ENCODE results near the gene MORN1.

The MORN1 gene

DNA sequence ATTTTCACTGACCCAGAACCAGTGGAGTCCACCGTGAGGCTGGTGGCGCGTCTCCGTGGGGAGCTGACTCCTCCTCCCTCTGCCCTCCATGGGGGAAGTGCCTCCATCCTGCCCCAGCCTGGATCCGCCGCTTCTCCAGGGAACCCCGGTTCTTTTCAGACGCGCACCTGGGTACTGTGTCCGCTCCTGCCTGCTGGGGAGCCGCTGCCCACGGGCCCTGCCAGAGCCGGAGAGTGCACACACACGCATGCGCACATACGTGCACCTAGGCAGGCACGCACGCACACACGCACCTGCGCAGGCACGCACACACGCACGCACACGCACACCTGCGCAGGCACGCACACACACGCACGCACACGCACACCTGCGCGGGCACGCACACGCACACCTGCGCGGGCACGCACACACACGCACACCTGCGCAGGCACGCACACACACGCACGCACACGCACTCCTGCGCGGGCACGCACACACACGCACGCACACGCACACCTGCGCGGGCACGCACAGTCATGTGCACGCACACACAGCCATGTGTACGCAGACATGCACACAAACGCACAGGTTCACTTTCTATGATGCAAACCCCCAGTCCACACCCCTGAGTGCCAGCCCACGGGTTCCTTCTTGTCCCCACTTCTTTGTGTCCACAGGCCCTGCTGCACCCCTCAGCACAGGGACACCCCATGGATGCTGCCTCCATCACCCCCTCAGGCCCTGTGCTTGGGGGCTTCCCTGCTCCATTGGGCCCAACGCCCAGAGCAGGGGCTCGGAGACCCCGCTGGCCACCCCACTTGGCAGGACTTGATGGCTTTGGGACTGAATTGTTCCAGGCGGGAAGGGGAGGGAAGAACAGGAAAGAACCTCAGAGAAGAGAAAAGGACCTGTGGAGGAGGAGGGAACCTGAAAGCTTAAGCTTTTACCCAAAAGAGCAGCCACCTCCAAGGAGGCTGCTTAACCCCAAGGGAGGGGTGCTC is 42.7 kb downstream of the MORN1 start:
- DNase-seq = no peak

DNA sequence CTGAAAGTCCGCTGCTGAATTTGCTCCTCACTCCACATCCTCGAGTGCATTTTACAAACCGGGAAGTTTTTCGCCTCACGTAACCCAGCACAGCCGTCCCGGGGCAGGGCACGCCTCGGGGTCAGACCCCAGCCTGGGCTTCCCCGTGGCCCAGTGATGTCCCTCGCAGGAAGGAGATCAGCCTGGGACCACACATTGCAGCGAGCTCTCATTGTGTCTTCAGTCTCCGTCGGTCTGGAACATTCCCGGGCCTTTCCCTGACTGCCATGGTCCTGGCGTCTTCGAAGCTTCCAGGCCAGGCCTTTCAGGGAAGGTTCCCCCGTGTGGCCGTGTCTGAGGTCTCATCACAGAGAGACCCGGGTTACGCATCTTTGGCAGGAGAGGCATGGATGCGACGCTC is 43.5 kb downstream of the MORN1 start:
- DNase-seq = no peak

DNA sequence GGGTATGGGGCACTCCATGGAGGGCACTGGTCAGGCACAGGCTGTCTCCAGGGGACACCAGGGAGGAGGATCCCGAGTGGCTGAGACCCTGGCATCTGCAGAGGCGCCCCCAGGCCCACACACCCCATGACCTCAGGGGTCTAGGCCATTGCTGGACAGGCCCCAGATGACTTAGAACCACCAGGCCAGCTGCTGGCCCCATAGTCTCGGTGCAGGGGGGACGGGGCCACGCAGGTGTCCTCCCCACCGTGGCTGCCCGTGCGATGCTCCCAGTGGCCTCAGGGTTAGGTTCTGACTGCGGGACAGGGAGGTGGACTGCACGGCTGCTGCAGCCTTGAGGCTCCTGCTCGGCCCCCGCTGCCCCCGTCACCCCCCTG is 44.0 kb downstream of the MORN1 start:
- no peak for DNase-seq

DNA sequence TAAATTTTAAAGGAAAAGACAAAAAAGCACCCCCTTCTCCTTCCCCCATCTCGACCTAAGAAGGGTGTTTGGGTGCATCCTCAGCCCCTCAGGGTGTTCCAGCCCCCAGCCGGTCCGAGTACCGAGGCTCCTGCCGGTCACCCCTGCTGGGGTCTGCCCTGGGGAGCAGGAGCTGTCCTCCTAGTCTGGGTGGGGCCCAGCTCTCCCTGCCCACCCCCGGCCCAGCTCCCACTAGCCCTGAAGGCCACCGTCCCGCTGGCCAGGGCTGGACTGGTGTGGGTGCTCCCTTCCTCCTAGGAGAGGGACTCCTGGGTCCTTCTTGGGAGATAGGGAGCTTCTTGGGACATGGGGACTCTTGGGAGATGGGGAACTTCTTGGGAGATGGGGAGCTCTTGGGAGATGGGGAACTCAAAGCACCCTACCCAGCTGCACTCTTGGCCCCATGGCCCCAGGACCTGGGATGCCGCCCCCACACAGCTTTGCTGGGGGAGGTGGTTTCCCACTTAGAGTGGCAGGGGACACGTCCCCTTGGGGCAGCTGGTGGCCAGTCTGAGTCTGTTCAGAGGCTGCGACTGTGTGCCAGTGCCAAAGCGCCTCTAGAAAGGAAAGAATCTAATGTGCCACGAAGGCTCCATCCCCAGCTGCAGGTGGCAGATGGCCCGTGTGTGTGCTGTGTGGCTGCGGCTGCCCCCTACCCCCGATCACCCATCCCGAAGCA is 44.5 kb downstream of the MORN1 start:
- no peak for DNase-seq

DNA sequence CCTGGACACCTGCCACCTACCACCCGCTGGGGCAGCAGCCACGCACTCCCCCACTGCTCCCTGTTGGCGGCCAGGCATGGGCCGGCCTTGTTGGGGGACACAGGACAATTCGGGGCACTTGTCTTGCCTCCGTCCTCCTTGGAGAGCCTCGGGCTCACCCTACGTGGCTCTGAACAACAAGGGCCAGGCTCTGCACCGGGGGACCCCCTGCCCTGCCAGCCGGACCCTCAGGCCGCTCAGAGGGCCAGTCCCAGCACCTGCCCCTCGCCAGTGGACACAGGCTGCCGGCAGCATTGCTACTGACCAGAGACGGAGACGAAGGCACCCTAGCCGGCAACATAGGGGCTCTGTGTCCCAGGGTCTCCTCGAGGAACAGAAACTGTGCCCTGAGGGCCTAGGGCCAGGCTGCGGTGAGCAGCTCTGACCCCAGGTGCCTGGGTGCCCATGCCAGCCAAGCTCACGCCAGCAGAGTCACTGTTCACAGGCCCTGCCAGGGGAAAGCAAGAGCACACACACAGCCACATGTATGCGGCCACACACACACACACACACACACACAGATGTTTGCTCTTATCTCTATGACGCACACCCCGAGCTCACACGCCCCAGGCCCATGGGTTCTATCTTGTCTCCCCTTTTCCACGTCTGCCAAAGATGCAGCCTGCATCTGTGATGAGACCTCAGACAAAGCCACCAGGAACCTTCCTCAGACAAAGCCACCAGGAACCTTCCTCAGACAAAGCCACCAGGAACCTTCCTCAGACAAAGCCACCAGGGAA is 45.9 kb downstream of the MORN1 start:
- no peak for DNase-seq

DNA sequence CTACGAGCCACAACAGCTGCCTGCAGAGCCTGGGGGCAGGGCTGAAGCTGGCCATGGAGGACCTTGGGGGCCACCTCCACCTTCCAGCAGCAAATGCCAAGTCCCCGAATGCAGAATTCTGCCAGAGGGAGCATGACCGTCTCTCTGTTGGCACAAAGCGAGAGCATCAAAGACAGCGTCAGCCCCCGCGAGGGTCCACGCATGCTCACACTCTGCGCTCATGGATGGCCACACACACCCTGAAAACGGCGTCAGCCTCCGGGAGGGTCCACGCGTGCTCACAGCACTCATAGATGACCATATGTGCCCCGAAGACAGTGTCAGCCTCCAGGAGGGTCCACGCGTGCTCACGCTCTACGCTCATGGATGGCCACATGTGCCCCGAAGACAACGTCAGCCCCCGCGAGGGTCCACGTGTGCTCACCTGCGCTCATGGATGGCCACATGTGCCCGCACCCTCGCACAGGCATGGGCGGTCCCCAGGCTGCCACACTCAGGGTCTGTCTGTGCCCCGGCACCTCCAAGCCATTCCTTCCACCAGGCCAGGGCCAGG is 46.5 kb downstream of the MORN1 start:
- no peak for DNase-seq

DNA sequence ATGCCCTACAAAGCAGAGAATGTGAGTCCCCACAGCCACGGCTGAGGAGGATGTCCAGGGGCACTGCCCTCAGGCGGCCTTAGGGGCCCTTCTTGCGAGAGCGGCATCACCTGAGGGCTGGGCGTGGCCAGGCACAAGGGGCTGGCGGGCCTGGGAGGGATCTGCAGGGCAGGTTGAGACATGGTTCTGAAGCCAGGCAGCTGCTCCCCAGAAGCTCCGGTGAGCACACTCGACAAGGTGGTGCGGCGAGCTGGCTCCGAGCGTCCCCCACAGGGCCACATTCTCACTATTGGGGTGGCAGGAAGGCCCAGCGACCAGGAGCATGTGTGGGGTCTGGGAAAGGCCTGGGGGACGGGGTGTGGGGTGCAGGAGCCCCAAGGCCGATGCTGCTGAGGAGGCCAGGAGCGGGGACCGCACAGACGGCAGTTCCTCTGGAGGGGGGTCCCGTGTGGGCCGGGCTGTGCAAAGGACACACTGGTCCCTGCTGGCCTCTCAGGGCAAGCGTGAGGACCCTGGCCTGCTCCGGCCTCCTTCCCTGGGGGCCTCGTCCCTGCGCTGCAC is 47.2 kb downstream of the MORN1 start:
- no peak for DNase-seq

DNA sequence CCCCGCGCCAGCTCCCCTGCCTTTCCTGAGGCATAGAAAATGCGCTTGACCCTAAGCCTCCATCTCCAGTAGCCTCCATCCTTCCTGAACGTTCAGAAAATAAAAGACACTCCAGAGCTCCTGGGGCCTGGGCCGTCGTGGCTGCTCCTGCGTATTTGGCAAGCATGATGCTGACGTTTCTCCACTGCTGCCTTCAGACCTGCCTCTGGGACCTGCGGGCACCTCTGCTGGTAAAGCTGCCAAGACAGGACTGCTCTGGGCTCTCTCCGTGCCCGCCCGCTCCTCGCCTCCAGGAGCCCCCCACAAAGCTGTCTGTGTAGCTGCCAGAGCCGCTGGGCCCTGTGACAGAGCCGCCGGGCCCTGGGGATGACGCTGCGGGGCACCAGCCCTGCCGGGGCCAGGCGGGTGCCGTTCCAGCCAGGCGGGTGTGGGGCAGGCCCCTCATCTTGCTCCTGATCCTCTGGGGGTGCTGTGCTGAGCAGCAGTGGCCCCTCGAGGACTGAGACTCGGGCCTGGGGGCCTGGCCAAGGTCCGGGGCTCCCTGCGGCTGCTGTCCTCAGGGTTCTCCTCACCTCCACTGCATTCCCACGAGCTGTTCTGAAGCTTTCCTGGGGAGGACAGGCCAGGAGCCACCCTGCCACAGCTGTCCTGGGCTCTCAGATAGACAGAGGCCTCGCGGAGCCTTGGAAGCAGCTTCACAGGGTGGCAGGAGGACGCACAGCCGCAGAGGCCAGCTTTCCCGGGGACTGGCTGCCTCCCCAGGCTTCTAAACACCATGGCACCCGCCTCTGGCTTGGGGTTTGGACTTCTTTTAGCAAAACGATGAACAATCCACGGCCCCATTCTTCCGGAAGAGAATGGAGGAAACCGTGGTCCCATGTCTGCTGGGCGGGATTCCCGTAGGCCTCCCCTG is 48.1 kb downstream of the MORN1 start:
- DNase-seq = no peak

DNA sequence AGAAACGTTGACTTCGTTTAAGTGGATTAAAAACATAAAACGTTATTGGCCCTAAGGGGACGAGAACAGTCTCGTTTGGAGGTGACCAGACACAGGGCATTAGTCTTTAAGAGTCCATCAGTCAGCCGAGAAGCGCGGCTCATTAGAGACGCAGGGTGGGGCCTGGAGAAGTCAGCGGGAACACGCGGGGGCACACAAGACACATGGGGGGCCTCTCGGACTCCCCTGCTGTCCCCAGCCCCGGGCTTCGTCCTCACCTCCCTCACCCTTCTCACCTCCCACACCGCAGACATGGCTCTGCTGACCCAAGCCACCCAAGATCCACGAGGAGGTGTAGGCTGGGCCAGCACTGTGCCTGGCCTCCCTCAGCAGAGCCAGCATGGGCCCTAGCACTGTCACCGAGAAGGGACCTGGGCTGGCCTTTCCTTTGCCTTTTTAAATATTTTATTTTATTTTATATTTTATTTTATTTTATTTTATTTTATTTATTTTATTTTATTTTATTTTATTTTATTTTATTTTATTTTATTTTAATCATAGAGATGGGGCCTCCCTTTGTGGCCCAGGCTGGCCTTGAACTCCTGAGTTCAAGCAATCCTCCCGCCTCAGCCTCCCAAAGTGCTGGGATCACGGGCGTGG is 48.9 kb downstream of the MORN1 start:
- no peak for DNase-seq

DNA sequence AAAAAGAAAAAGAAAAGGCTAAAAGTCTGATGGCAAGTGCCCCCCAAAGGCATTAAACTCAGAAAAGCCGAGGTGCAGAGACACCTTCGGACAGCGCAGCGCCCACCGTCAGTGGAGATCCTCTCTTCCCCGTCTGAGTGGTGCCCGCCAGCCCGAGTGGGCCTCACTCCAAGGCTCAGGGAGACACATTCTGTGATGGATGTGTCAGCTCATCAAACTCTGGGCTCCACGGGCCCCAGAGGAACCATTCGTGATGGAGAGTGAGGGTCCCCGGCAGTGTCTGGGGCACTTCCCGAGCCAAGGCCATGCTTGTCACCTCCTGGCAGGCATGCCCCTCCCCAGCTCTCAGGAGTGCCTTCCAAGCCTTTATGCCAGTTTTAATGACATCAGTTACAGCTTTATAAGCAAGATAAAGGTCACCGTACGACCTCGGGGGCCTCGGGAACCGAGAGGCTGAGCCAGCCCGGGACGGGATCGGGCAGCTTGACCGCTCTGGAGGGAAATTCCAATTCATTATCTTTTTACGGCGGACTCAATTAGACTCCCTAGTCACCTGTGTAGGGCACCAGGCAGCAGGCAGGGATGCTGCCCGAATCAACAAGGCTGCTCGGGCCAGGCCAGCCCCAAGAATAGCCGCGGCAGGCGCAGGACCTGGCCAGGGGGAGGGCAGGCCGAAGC is 49.5 kb downstream of the MORN1 start:
- no peak for DNase-seq

DNA sequence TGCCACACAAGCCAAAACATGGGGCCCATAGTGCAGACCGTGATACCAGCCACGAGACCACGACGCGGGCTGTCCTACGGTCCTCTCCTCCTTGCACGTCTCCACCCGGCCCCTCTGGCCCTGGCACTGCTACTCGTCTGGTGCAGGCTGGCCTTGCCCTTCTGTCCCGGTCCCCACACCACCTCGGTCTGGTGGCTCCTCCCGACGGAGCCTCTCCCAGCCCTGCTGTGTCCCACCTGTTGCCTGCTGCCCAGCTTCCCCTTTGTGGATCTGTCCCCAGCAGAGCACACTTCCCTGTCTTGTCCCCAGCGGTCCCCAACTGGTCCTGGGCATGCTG is 50.5 kb downstream of the MORN1 start:
- DNase-seq = no peak

DNA sequence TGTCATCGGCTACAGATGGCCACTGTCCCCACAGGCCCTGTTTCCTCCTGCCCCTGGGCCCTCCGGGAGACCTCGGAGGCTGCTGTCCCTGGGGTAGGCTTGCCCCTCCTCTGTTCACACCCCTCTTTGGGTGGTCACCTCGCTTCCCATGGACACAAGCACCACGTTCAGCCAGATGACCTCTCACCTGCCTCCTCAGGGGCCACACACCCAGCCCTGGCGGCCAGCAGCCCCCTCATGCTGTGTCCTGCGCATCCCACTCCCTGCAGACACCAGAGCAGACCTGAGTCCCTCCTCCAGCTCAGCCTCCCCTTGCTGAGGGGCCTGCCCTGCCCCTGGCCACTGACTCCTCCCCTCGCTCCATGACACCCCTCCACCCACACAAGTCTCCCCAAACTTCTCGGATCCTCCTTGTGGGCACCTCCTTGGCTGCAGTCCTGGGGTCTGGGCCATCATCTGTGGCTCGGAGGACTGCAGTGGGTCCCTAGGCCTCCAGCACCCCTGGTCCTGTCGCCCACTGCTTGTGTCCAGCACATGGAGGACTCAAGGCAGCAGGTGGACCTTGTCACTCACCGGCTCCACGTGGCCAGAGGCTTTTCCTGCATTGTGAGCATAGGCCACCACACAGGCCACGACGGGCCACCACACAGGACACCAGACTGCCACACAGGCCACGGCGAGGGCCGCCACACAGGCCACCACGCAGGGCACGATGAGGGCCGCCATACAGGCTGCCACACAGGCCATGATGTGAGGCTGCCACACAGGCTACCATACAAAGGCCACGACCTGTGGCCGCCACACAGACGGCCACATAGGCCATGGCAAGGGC is 51.1 kb downstream of the MORN1 start:
- no peak for DNase-seq

DNA sequence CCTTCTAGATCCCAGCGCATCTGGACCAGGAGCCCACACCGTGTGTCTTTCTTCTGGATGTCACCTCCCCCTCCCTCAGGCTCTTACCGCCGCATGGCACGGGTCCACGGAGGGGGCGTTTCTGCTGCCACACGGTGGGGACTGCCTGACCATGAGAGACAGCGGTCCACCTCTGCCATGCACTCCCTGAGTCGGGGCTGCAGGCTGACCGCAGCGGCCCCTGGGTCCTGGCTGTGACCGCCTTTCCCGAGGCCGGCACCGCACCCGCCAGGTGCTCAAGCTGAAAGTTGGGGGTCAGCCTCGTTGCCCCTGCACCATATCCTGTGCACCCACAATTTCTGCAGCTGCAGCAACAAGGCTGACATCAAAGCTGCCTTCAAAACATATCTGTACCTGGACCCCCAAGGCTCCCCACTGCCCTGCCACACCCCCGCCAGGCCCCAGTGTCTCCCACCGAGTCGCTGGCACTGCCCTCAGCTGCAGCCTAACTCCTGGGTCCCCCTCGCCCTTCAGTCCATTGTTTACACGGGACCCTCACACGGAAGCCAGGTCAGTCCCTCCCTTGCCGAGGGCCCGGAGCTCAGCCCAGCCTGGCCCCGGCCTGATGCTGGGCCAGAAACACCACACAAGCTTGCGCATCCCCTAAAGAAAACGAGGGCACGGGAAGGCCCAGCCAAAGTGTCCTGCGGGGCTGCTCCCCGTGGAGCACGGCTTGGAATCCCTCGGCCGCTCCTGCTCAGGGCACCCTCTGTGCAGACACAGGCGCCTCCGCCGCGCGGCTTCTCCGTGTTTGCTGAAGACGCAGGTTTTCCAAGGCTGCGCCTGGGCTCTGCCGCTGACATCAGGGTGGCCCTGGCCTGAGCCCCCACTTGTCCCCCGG is 51.9 kb downstream of the MORN1 start:
- no peak for DNase-seq

DNA sequence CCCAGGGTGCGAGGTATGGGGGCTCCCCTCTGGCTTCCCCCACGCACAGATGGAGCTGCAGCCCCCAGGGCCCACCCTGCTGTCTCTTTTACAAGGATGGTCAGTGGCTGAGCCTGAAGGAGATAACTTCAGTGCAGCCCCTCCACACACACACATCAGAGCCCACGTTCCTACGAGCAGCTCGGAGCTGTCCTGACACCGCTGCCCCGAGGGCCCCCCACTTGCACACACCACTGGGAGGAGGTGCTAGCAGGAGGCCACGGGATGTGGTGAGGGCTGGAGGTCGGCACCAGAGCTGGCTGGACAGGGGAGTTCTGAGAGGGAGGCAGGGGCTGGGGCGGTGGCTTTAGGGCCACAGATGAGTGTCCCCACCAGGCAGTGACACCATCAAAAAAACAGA is 53.9 kb downstream of the MORN1 start:
- DNase-seq = no peak

DNA sequence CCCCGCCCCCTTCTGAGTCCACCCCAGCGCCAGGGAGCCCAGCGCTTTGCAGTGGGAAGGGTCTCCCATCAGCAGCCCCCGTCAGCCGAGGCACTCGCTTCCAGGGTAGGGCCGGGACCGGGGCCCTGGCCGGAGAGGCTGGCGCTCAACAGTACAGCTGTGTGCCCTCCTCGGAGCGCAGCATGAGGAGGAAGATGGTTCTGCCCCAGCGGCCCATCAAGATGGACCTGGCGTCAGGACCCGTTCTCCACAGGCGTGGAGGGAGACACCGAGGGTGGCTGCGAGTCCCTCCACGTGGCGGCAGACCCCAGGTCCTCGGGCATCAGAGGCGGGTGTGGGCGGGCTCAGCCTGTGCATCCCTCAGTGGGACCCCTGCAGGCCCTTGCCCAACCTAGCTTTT is 54.3 kb downstream of the MORN1 start:
- DNase-seq = no peak

DNA sequence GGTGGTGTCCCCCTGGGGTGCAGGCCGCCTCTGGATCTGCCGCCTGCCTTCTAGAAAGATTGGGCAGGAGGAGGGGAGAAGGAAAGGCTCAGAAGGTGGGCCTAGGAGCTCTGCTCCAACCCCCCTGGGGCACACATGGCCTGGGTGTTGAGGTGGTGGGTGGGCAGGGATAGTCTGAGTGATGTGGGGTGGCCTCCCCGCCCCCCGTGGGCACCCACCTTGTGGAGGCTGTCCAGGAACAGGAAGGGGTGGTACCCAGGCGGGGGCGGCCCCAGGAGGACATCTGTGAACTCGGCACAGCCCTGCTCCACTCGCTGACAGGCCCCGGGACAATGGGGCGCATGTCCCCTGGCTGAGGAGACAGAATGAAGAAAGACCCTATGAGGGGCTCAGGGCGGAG is 54.9 kb downstream of the MORN1 start:
- DNase-seq = no peak

DNA sequence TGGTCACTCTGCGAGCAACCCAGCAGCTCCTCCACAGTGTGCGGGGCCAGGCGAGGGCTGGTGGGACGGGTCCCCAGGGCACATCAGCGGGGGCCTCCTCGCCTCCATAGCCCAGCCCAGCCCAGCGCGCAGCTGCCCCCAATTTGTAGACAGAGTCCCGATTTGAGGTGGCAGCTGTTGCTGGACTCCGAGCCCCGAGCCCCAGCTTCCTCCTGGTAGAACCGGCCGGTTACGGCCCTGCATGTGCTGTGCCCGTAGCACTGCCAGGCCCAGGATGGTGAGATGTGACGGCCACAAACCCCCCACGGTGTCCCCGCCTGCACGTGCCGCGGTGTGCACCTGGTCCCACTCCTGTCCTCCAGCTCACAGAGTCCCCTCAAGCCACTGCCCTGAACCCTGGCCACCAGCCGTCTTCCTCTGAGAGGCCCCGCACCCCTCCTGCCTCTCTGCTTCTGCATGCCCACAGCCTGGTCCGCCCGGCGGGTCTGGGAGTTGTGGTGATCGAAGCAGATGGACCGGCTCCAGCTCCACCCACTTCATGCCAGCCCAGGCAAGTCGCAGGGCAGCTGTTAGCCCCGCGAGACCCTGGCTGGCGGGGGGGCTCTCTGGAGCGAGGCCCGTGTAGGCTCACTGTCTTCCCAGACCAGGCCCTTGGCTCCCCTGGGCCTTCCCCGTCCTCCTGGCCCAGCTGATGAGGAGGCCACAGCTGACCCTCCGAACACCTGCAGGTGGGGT is 55.5 kb downstream of the MORN1 start:
- DNase-seq = peak; percentile 44

Measured in DMS 273 treated with DMSO at 0.1 percent for 48 hours (cell line).